Suprapubic skin (tissue), 4 donors: ENCODE results near the gene LAT. TPM values are rescaled to one million over a fixed set of nuclear protein-coding genes. Genes with fewer than 3 reads are reported as not detected.

Source experiments
- DNase-seq, 2 donors: peaks; one replicate each; pipeline ENCODE4 v3.0.0-alpha.2; 2019; ENCODE audit warnings: low spot score in 2 of 2
- H3K27ac ChIP-seq: fragments of 200-600 bp; sonication (generic); one replicate; pipeline ENCODE4 v1.5.1; 2019
- H3K27me3 ChIP-seq: fragments of 200-600 bp; sonication (generic); one replicate; pipeline ENCODE4 v1.5.1; 2019
- H3K36me3 ChIP-seq: fragments of 200-600 bp; sonication (generic); one replicate; pipeline ENCODE4 v1.5.1; 2019
- H3K4me1 ChIP-seq: fragments of 200-600 bp; sonication (generic); one replicate; pipeline ENCODE4 v1.5.1; 2019
- H3K4me3 ChIP-seq: fragments of 200-600 bp; sonication (generic); one replicate; pipeline ENCODE4 v1.5.1; 2019; ENCODE audit warnings: mild to moderate bottlenecking
- H3K9me3 ChIP-seq: fragments of 200-600 bp; sonication (generic); one replicate; pipeline ENCODE4 v1.5.1; 2019
- CTCF ChIP-seq, 2 donors: fragments of 200-600 bp in 1 of 2; fragments of 450-650 bp in 1 of 2; sonication (generic) in 1 of 2; IDR thresholded peaks; one replicate each; pipeline ENCODE4 v1.5.1; 2016 to 2019; ENCODE audit warnings: antibody characterized with exemption in 2 of 2, mild to moderate bottlenecking in 1 of 2, moderate library complexity in 1 of 2
- EP300 ChIP-seq: sonication (generic); formaldehyde crosslinking; IDR thresholded peaks from one replicate; pipeline ENCODE4 v1.6.1; 2017; ENCODE audit warnings: antibody characterized with exemption
- POLR2A ChIP-seq, 2 donors: fragments of 450-650 bp; IDR thresholded peaks; one replicate each; pipeline ENCODE4 v1.6.1; 2017; ENCODE audit warnings: antibody characterized with exemption in 2 of 2, mild to moderate bottlenecking in 2 of 2, moderate library complexity in 2 of 2
- POLR2AphosphoS5 ChIP-seq, 3 donors: sonication (generic); formaldehyde crosslinking; IDR thresholded peaks; one replicate each; pipeline ENCODE4 v1.6.1; 2017; ENCODE audit warnings: antibody characterized with exemption in 3 of 3
- WGBS: methylation state at CpG from one replicate; pipeline ENCODE4 v1.1.5; 2018; 5-methylcytosine and 5-hydroxymethylcytosine counted together
- total RNA-seq, 4 donors: library from RNA; depleted of rRNA; stranded (reverse); fragments of >200 nt; gene quantifications; one replicate each; pipeline ENCODE4 v1.1.0, GENCODE V29; 2016

LAT gene
- total RNA-seq, 4 donors from 2014 or later: 1.3 to 17.9 (median 9.9) TPM

GRCh38 chr16:28989363-28989762, 4.5 kb downstream of the LAT start:
- no peak for DNase-seq
- Histone ChIP-seq H3K4me3 (no peak overlapping the region), H3K4me1 (no peaks in the 10 kb centered on the region), H3K27me3 (no peaks in the 10 kb centered on the region), H3K27ac (no peak overlapping the region), H3K36me3 (peaks cover 53% of the 10 kb centered on the region), H3K9me3 (no peaks in the 10 kb centered on the region)
- no peak for TF ChIP-seq POLR2AphosphoS5 (IDR thresholded peaks at IDR 0.05)
- TF ChIP-seq EP300: no peak
- no peak for TF ChIP-seq CTCF (IDR thresholded peaks at IDR 0.05)
- TF ChIP-seq POLR2A (IDR thresholded peaks at IDR 0.05): no peak
- WGBS: 95% methylated on average over 13 of the region's 14 CpGs

GRCh38 chr16:28990375-28991040, 5.7 kb downstream of the LAT start:
- WGBS: 79% methylated on average over 11 of the region's 11 CpGs
- Histone ChIP-seq H3K36me3 (peaks cover 41% of the 10 kb centered on the region), H3K27me3 (no peaks in the 10 kb centered on the region), H3K9me3 (no peaks in the 10 kb centered on the region), H3K4me3 (no peak overlapping the region), H3K4me1 (no peaks in the 10 kb centered on the region), H3K27ac (no peak overlapping the region)
- no peak for DNase-seq
- no peak for TF ChIP-seq POLR2A (IDR thresholded peaks at IDR 0.05)

GRCh38 chr16:28991687-28992086, 6.8 kb downstream of the LAT start:
- Histone ChIP-seq H3K9me3 (no peaks in the 10 kb centered on the region), H3K4me3 (no peak overlapping the region), H3K27me3 (no peaks in the 10 kb centered on the region), H3K4me1 (no peaks in the 10 kb centered on the region), H3K27ac (no peak overlapping the region), H3K36me3 (peaks cover 31% of the 10 kb centered on the region)
- TF ChIP-seq POLR2AphosphoS5 (IDR thresholded peaks at IDR 0.05): no peak
- no peak for TF ChIP-seq CTCF (IDR thresholded peaks at IDR 0.05)
- TF ChIP-seq POLR2A (IDR thresholded peaks at IDR 0.05): no peak
- no peak for TF ChIP-seq EP300
- WGBS: 54% methylated on average over 5 of the region's 8 CpGs
- DNase-seq: no peak

GRCh38 chr16:28992496-28992895, 7.6 kb downstream of the LAT start:
- Histone ChIP-seq H3K4me1 (no peaks in the 10 kb centered on the region), H3K27me3 (no peaks in the 10 kb centered on the region), H3K9me3 (no peaks in the 10 kb centered on the region), H3K27ac (no peak overlapping the region), H3K4me3 (no peak overlapping the region), H3K36me3 (peaks cover 23% of the 10 kb centered on the region)
- WGBS: 91% methylated on average over 9 of the region's 10 CpGs
- TF ChIP-seq CTCF (IDR thresholded peaks at IDR 0.05): no peak
- no peak for TF ChIP-seq POLR2AphosphoS5 (IDR thresholded peaks at IDR 0.05)
- no peak for TF ChIP-seq EP300
- DNase-seq: no peak

GRCh38 chr16:28998837-28999236, 14.0 kb downstream of the LAT start:
- Histone ChIP-seq H3K4me3 (no peak overlapping the region), H3K27me3 (no peaks in the 10 kb centered on the region), H3K36me3 (no peaks in the 10 kb centered on the region), H3K9me3 (no peaks in the 10 kb centered on the region), H3K27ac (no peak overlapping the region), H3K4me1 (no peaks in the 10 kb centered on the region)
- 75% methylated on average over 3 of the region's 3 CpGs for WGBS
- TF ChIP-seq POLR2AphosphoS5 (IDR thresholded peaks at IDR 0.05) (no peak), POLR2A (IDR thresholded peaks at IDR 0.05) (no peak), EP300 (no peak), CTCF (IDR thresholded peaks at IDR 0.05) (no peak)
- no peak for DNase-seq

- no peak overlapping the region for H3K27ac ChIP-seq
- no peaks in the 10 kb centered on the region for H3K36me3 ChIP-seq
- H3K9me3 ChIP-seq: no peaks in the 10 kb centered on the region
- TF ChIP-seq EP300 (no peak), CTCF (IDR thresholded peaks at IDR 0.05) (no peak), POLR2AphosphoS5 (IDR thresholded peaks at IDR 0.05) (no peak), POLR2A (IDR thresholded peaks at IDR 0.05) (no peak)
- no peaks in the 10 kb centered on the region for H3K27me3 ChIP-seq
- H3K4me3 ChIP-seq: no peak overlapping the region
- 58% methylated on average over 4 of the region's 4 CpGs for WGBS
- no peaks in the 10 kb centered on the region for H3K4me1 ChIP-seq
- no peak for DNase-seq
Observed at GRCh38 chr16:28999577-28999976, 14.7 kb downstream of the LAT start.
